HepG2 (cell line): Measurements from ENCODE around the gene COL4A2. TPM values are rescaled to one million over a fixed set of nuclear protein-coding genes. Genes with fewer than 3 reads are reported as not detected.

Experiments
- ATAC-seq: fragments of 200-7000 bp; cut with Tn5 transposase; 3 replicates; pipeline ENCODE4 v1.9.1; 2020; ENCODE audit warnings: mild to moderate bottlenecking, moderate library complexity
- BruUV-seq: library from RNA; stranded (reverse); fragments of 400-500 nt; replicated peaks from 2 replicates; lab custom pipeline; 2021; lab: Mats Ljungman, UMichigan
- CTCF ChIA-PET: fragments of 300-600 bp; formaldehyde crosslinking; extraction: SDS; loops from one replicate; lab custom pipeline; 2021; ENCODE audit warnings: low total read pairs, inconsistent platforms, low intra/inter-chr PET ratio; lab: Yijun Ruan, JAX
- POLR2A ChIA-PET: fragments of 350-600 bp; sonication (Branson Sonifier 250); formaldehyde crosslinking; loops from one replicate; lab custom pipeline; 2020; ENCODE audit warnings: antibody characterized with exemption, inconsistent platforms; lab: Yijun Ruan, JAX
- DNase-seq: peaks from one replicate; pipeline ENCODE4 v3.0.0-alpha.2; 2015; ENCODE audit warnings: low spot score
- FAIRE-seq: peaks from 3 replicates; lab custom pipeline; 2011; peaks lifted over from hg19 to GRCh38; lab: Jason Lieb, UNC
- H2AFZ ChIP-seq: one replicate; pipeline ENCODE4 v1.6.1; 2011; ENCODE audit warnings: low read length, inconsistent platforms
- H3K27ac ChIP-seq: fragments of 300-600 bp; 3 replicates; pipeline ENCODE4 v1.8.0; 2011; ENCODE audit warnings: mixed run types, mild to moderate bottlenecking, mixed read lengths, low read length, inconsistent platforms; ENCODE audit not compliant: insufficient read depth; ENCODE audit errors: extremely low read length
- H3K27me3 ChIP-seq, 2 experiments: fragments of 200-600 bp in 1 of 2; 2 replicates in 1 of 2; 3 replicates in 1 of 2; pipeline versions ENCODE4 v1.6.0 to v1.8.0; 2011; ENCODE audit warnings: low read length in 2 of 2, mild to moderate bottlenecking in 2 of 2, moderate library complexity in 2 of 2, inconsistent platforms in 1 of 2; ENCODE audit not compliant: insufficient read depth in 2 of 2, control insufficient read depth in 1 of 2
- H3K36me3 ChIP-seq, 2 experiments: fragments of 200-600 bp in 1 of 2; replicated peaks in 1 of 2; 2 replicates in 1 of 2; 3 replicates in 1 of 2; pipeline versions ENCODE4 v1.5.1 to v1.8.0; 2011; ENCODE audit warnings: low read length in 2 of 2, inconsistent platforms in 1 of 2; ENCODE audit not compliant: insufficient read depth in 2 of 2, control insufficient read depth in 1 of 2
- H3K4me1 ChIP-seq: 2 replicates; pipeline ENCODE4 v1.5.1; 2012; ENCODE audit warnings: low read length, inconsistent platforms; ENCODE audit not compliant: insufficient read depth
- H3K4me2 ChIP-seq: 2 replicates; pipeline ENCODE4 v1.6.0; 2011; ENCODE audit warnings: low read depth, low read length, inconsistent platforms
- H3K4me3 ChIP-seq, 3 experiments: fragments of 200-600 bp in 1 of 3; sonication (generic), shearing (Covaris generic) in 1 of 3; replicated peaks in 1 of 3; 2 replicates each; pipeline ENCODE4 v1.5.1; 2011 to 2016; ENCODE audit warnings: low read length in 3 of 3, inconsistent platforms in 2 of 3, low read depth in 2 of 3, mild to moderate bottlenecking in 2 of 3, control low read depth in 1 of 3, mixed read lengths in 1 of 3; ENCODE audit not compliant: insufficient read depth in 1 of 3
- H3K79me2 ChIP-seq: one replicate; pipeline ENCODE4 v1.6.1; 2011; ENCODE audit warnings: low read length, inconsistent platforms; ENCODE audit not compliant: insufficient read depth
- H3K9ac ChIP-seq: 2 replicates; pipeline ENCODE4 v1.6.0; 2011; ENCODE audit warnings: mild to moderate bottlenecking, low read depth, low read length, inconsistent platforms; ENCODE audit not compliant: insufficient read depth
- H3K9me3 ChIP-seq: 2 replicates; pipeline ENCODE4 v1.5.1; 2012; ENCODE audit warnings: mild to moderate bottlenecking, low read length
- H4K20me1 ChIP-seq: 2 replicates; pipeline ENCODE4 v1.6.0; 2011; ENCODE audit warnings: inconsistent platforms, mild to moderate bottlenecking, low read length, moderate library complexity; ENCODE audit not compliant: insufficient read depth
- ARNTL ChIP-seq: sonication (generic); formaldehyde crosslinking; IDR thresholded peaks from 2 replicates; pipeline ENCODE4 v1.4.0; 2020; ENCODE audit warnings: mild to moderate bottlenecking, missing genetic modification reagents
- ELF4 ChIP-seq: sonication (generic); formaldehyde crosslinking; IDR thresholded peaks from 2 replicates; pipeline ENCODE4 v1.5.0; 2020; ENCODE audit warnings: missing genetic modification reagents, mild to moderate bottlenecking, moderate library complexity, borderline replicate concordance
- FOXA3 ChIP-seq: IDR thresholded peaks from 2 replicates; pipeline ENCODE4 v1.6.1; 2016; ENCODE audit warnings: missing genetic modification reagents, missing compliant biosample characterization
- MAZ ChIP-seq, 2 experiments: sonication (generic) in 1 of 2; formaldehyde crosslinking in 1 of 2; IDR thresholded peaks; 2 replicates each; pipeline versions ENCODE4 v1.5.0 to v1.6.1; 2012 to 2020; ENCODE audit warnings: low read depth in 2 of 2, mild to moderate bottlenecking in 2 of 2, borderline replicate concordance in 1 of 2, improper control_type of control experiment in 1 of 2, low read length in 1 of 2, missing genetic modification reagents in 1 of 2, moderate library complexity in 1 of 2
- PREB ChIP-seq: sonication (generic); formaldehyde crosslinking; IDR thresholded peaks from 2 replicates; pipeline ENCODE4 v1.4.0; 2020; ENCODE audit warnings: missing genetic modification reagents
- RBAK ChIP-seq: sonication (generic); formaldehyde crosslinking; IDR thresholded peaks from 2 replicates; pipeline ENCODE4 v1.5.1; 2020; ENCODE audit warnings: mild to moderate bottlenecking, missing genetic modification reagents
- RFX5 ChIP-seq: IDR thresholded peaks from 2 replicates; pipeline ENCODE4 v1.6.1; 2011; ENCODE audit warnings: low read depth, low read length, improper control_type of control experiment
- ZBTB2 ChIP-seq: sonication (generic); formaldehyde crosslinking; IDR thresholded peaks from 2 replicates; pipeline ENCODE4 v1.8.0; 2022; ENCODE audit warnings: low read depth, missing genetic modification reagents
- ZNF318 ChIP-seq: sonication (generic); formaldehyde crosslinking; IDR thresholded peaks from 2 replicates; pipeline ENCODE4 v1.4.0; 2020; ENCODE audit warnings: mild to moderate bottlenecking, missing genetic modification reagents
- WGBS: methylation state at CpG from one replicate; pipeline ENCODE4 v1.1.6; 2017; ENCODE audit warnings: low lambda C conversion rate; 5-methylcytosine and 5-hydroxymethylcytosine counted together
- in situ Hi-C: cut with HindIII; loops from 2 replicates; pipeline ENCODE4 v1.10.0; 2017; ENCODE audit warnings: low pct_unique_long_range_greater_than_20kb; ENCODE audit not compliant: extremely low pct_ligation_motif_present
- intact Hi-C: fragments of 100-400 bp; cut with micrococcal nuclease; formaldehyde crosslinking; loops from one replicate; pipeline ENCODE4 v1.10.0; 2022; ENCODE audit not compliant: unreplicated experiment
- polyA plus RNA-seq, 8 experiments: library from polyadenylated mRNA; depleted of rRNA in 3 of 8; stranded (reverse) in 7 of 8; unstranded in 1 of 8; fragments of >200 nt; fragmentation: Illumina TruSeq in 4 of 8; extraction: Trizol in 4 of 8; gene quantifications; 2 replicates each; pipeline versions ENCODE4 v1.2.1 to v1.2.3, GENCODE V29; 2011 to 2016; ENCODE audit warnings: low read depth in 4 of 8, missing spikeins in 1 of 8, mixed read lengths in 1 of 8; ENCODE audit not compliant: insufficient read depth in 1 of 8
- total RNA-seq, 5 experiments: library from RNA; depleted of rRNA; stranded (reverse); fragments of >200 nt; fragmentation: Illumina TruSeq; extraction: Trizol; gene quantifications; 2 replicates each; pipeline ENCODE4 v1.2.3, GENCODE V29; 2016; ENCODE audit warnings: low read depth in 1 of 5

COL4A2 gene
- total and polyA plus RNA-seq, 2 of the 13 experiments (the other 11 are each of a cell fraction or from before 2014, with no cell fraction given) = 0.22 to 1.9 TPM

GRCh38 chr13:110278859-110279258 lies 28.2 kb upstream of the COL4A2 start:
- no TSS peak for BruUV-seq
- DNase-seq = no peak
- Histone ChIP-seq H3K4me2 (no peak overlapping the region), H3K9me3 (no peaks in the 10 kb centered on the region), H3K9ac (no peak overlapping the region), H3K4me3 (no peak overlapping the region), H4K20me1 (no peaks in the 10 kb centered on the region), H3K79me2 (no peaks in the 10 kb centered on the region), H3K36me3 (no peaks in the 10 kb centered on the region), H2AFZ (no peak overlapping the region), H3K4me1 (no peaks in the 10 kb centered on the region), H3K27me3 (peaks cover 0 to 14% of the 10 kb centered on the region in 2 experiments; a peak in 3 of 5 replicates), H3K27ac (no peak overlapping the region)
- in situ Hi-C loops (no loop called here), intact Hi-C loops (no loop called here)
- no peak for FAIRE-seq
- POLR2A ChIA-PET = no interaction called here
- WGBS = 21% methylated on average over 7 of the region's 7 CpGs
- CTCF ChIA-PET = no interaction called here
- TF ChIP-seq RFX5 (no peak), ELF4 (CRISPR knock-in tag) (no peak), RBAK (CRISPR knock-in tag) (no peak), FOXA3 (no peak), ZBTB2 (CRISPR knock-in tag) (no peak), ARNTL (no peak), MAZ (IDR thresholded peaks at IDR 0.05; ENCODE audit: borderline replicate concordance, low read depth, low read length) (no peak), MAZ (CRISPR knock-in tag; IDR thresholded peaks at IDR 0.05; ENCODE audit: low read depth) (no peak), PREB (CRISPR knock-in tag) (no peak), ZNF318 (CRISPR knock-in tag) (no peak)
- ATAC-seq = no peak
